SU-DHL-6 (cell line): ENCODE results near the gene NPIPB2.

ENCODE experiments used
- CTCF ChIP-seq: fragments of 200-600 bp; sonication (generic); IDR thresholded peaks from one replicate; pipeline ENCODE4 v1.5.1; 2017; ENCODE audit warnings: antibody characterized with exemption, mild to moderate bottlenecking, low read length, moderate library complexity; ENCODE audit not compliant: insufficient read depth, poor library complexity, severe bottlenecking
- EZH2phosphoT487 ChIP-seq: fragments of 200-600 bp; sonication (generic), shearing (Covaris generic); conservative IDR thresholded peaks from 2 replicates; pipeline ENCODE4 v1.6.1; 2018; ENCODE audit warnings: mild to moderate bottlenecking, antibody characterized with exemption, low read length, moderate library complexity, mixed read lengths

- TF ChIP-seq CTCF (no peak), EZH2phosphoT487 (no peak)
Measured at GRCh38 chr16:11980136-11980844, 38.4 kb upstream of the NPIPB2 start.
